Activated CD4-positive, alpha-beta T cell treated with anti-CD3 and anti-CD28 coated beads for 36 hours (primary cell): Measurements from ENCODE around the gene DGCR8. TPM values are rescaled to one million over a fixed set of nuclear protein-coding genes. Genes with fewer than 3 reads are reported as not detected.
A peak's percentile ranks its signal among the peaks of the same experiment; 100 is the strongest.

ENCODE experiments used
- ATAC-seq: fragments of 200-7000 bp; cut with Tn5 transposase; one replicate; pipeline ENCODE4 v1.10.0; 2021; ENCODE audit warnings: mild to moderate bottlenecking, moderate library complexity
- CTCF ChIA-PET: fragments of 350-600 bp; sonication (Branson Sonifier 250); formaldehyde crosslinking; loops from one replicate; lab custom pipeline; 2021; ENCODE audit warnings: antibody characterized with exemption; lab: Charles Lee
- POLR2A ChIA-PET: fragments of 350-600 bp; sonication (Branson Sonifier 250); formaldehyde crosslinking; loops from one replicate; lab custom pipeline; 2021; ENCODE audit warnings: antibody characterized with exemption, inconsistent platforms; lab: Charles Lee
- DNase-seq: peaks from one replicate; pipeline ENCODE4 v3.0.0-alpha.2; 2020
- H3K27ac Mint-ChIP-seq: one replicate; pipeline ENCODE4 v1.8.0; 2021; ENCODE audit warnings: mixed read lengths
- H3K27me3 Mint-ChIP-seq: one replicate; pipeline ENCODE4 v1.8.0; 2021; ENCODE audit warnings: mixed read lengths
- H3K36me3 Mint-ChIP-seq: one replicate; pipeline ENCODE4 v1.8.0; 2021; ENCODE audit warnings: low read depth, mixed read lengths
- H3K4me1 Mint-ChIP-seq: one replicate; pipeline ENCODE4 v1.8.0; 2021; ENCODE audit warnings: mixed read lengths
- H3K4me3 Mint-ChIP-seq: one replicate; pipeline ENCODE4 v1.8.0; 2021; ENCODE audit warnings: mild to moderate bottlenecking, moderate library complexity, mixed read lengths
- H3K9me3 Mint-ChIP-seq: one replicate; pipeline ENCODE4 v1.8.0; 2021; ENCODE audit warnings: low read depth, mixed read lengths
- intact Hi-C, 2 experiments: fragments of 100-400 bp; cut with DNase I in 1 of 2; cut with micrococcal nuclease in 1 of 2; formaldehyde crosslinking; loops; one replicate each; pipeline versions ENCODE4 v1.14.2 to v1.15.1; 2022 to 2024; cut with DNase I, micrococcal nuclease
- total RNA-seq, 2 experiments: library from RNA; stranded (reverse); gene quantifications; one replicate each; pipeline ENCODE4 v1.2.3, GENCODE V29; 2021

DGCR8 gene
- total RNA-seq, 2 experiments from 2014 or later = 31.8 to 32.3 TPM

GRCh38 chr22:20076627-20077172 is 3.3 kb upstream of the DGCR8 start:
- H3K27ac Mint-ChIP-seq = no peak overlapping the region
- no peaks in the 10 kb centered on the region for H3K27me3 Mint-ChIP-seq
- no peak overlapping the region for H3K4me3 Mint-ChIP-seq
- H3K36me3 Mint-ChIP-seq = peaks cover 3% of the 10 kb centered on the region
- H3K4me1 Mint-ChIP-seq = peaks cover 6% of the 10 kb centered on the region
- POLR2A ChIA-PET = no interaction called here
- CTCF ChIA-PET = no interaction called here
- no peaks in the 10 kb centered on the region for H3K9me3 Mint-ChIP-seq
- no peak for DNase-seq
- intact Hi-C loops = no loop called here
- no peak for ATAC-seq

- peak; percentile 84 for DNase-seq
- CTCF ChIA-PET = no interaction called here
- Mint-ChIP-seq H3K4me1 (peaks cover 37% of the 10 kb centered on the region), H3K27ac (peak overlapping the region; percentile 76), H3K9me3 (no peaks in the 10 kb centered on the region), H3K36me3 (peaks cover 7% of the 10 kb centered on the region), H3K4me3 (peak overlapping the region; percentile 88), H3K27me3 (no peaks in the 10 kb centered on the region)
- ATAC-seq = peak; percentile 76
- intact Hi-C loops = loop anchor here (1.0 to 2.0 kb wide), 9 partner anchors 20 to 240 kb away; partner anchors contain the start of genes TRMT2A (in 2 of the 2), ARVCF (in 1 of the 2), DGCR6L (in 1 of the 2) and TANGO2 (in 1 of the 2)
- POLR2A ChIA-PET = no interaction called here
Observed at GRCh38 chr22:20080445-20080775, 369 bp downstream of the DGCR8 start.

DNA sequence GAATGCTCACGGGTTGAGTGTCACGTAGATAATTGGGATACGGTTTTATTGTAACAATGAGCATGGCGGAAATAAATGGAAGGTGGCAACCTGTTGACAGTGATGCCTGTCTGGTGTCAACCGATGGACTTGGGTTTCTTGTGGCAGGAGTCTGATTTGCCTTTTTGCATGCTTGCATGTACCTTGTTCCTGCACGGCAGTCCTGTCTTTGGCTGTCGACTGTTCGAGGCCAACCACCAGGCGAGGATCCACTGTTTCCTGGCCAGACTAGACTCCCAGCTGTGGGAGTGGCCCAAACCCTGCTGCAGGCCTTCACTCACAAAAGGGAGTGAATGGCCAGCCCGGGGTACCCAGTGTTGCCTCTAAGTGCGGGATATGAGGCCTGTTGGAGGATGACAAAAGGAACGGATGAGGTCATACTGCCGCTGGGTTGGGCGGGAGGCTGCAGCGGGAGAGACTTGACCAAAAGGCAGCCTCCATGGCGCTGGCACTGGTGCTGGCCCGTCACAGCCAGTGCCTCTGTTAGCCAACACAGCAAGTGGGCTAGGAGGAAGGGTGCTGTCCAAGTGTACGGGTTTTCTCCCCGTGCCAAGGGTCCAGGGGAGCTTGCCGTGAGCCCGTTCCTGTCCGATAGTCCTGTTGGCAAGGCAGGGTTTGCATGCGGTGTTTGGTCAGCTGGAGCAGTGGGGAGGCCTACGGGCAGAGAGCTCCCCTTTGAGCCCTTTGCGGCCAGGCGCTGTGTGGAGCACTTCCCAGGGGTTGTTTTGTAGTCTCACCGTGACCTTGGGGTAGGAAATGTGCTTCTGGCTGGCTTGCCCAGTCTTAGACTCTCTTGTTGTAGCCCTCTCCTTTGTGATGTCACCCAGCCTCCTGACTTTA is 974 bp downstream of the DGCR8 start:
- ChIA-PET POLR2A (interaction anchor here (0.7 kb wide), 1 partner anchor 65 kb away, joined by 3 read pairs; no protein-coding TSS in a partner anchor), CTCF (interaction anchor here (0.6 to 0.8 kb wide), 3 partner anchors 10 to 20 kb away, joined by 3 to 4 read pairs (median 3); no protein-coding TSS in a partner anchor)
- Mint-ChIP-seq H3K27ac (peak overlapping the region; percentile 76), H3K4me1 (peaks cover 37% of the 10 kb centered on the region), H3K9me3 (no peaks in the 10 kb centered on the region), H3K36me3 (peaks cover 9% of the 10 kb centered on the region), H3K4me3 (peak overlapping the region; percentile 88), H3K27me3 (no peaks in the 10 kb centered on the region)
- DNase-seq (peak; percentile 45), ATAC-seq (no peak)
- intact Hi-C loops = loop anchor here (1.0 to 2.0 kb wide), 9 partner anchors 19 to 239 kb away; partner anchors contain the start of genes TRMT2A (in 2 of the 2), ARVCF (in 1 of the 2), DGCR6L (in 1 of the 2) and TANGO2 (in 1 of the 2)

DNA sequence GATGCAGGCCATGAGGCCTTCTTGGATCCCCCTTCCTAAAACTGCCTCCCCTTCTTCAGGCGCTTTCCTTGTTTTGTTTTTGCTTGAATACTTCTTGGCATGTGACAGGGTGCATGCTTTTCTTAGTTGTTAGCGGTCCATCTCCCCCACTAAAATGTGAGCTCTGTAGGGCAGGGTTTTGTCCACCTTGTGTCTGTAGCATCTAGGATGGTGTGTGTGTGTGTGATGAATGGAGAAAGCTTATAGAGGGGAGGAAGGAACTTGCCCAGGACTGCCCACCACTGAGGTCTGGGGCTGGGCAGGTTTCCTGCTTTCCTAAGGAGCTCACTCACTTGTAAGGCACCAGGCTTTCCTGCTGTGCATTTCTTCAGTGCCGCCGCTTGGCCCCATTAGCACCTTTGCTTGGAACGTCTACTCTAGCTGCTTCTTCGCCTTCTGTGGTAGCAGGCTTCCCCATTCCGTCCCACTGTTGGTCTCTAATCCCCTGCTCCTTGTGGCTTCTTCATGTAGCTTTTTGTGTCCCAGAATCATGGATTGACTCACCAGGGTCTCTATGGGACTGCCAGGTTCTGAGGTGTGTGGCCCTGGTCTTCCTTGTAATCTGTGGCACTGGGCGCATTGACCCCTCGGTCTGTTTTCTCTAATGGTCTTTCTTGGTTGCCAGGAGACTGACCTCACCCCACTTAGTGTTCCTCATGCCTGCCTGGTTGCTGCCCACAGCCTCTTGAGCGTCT is 3.3 kb downstream of the DGCR8 start:
- no peak for ATAC-seq
- CTCF ChIA-PET = interaction anchor here (0.6 to 0.8 kb wide), 3 partner anchors 14 to 424 kb away, joined by 3 read pairs; no protein-coding TSS in a partner anchor
- H3K27ac Mint-ChIP-seq = peak overlapping the region; percentile 3
- H3K27me3 Mint-ChIP-seq = no peaks in the 10 kb centered on the region
- peaks cover 37% of the 10 kb centered on the region for H3K4me1 Mint-ChIP-seq
- POLR2A ChIA-PET = interaction anchor here (0.6 to 1.2 kb wide), 2 partner anchors 17 to 18 kb away, joined by 3 to 4 read pairs; no protein-coding TSS in a partner anchor
- no peak for DNase-seq
- no peaks in the 10 kb centered on the region for H3K9me3 Mint-ChIP-seq
- H3K36me3 Mint-ChIP-seq = peaks cover 28% of the 10 kb centered on the region
- no peak overlapping the region for H3K4me3 Mint-ChIP-seq
- intact Hi-C loops = no loop called here

DNA sequence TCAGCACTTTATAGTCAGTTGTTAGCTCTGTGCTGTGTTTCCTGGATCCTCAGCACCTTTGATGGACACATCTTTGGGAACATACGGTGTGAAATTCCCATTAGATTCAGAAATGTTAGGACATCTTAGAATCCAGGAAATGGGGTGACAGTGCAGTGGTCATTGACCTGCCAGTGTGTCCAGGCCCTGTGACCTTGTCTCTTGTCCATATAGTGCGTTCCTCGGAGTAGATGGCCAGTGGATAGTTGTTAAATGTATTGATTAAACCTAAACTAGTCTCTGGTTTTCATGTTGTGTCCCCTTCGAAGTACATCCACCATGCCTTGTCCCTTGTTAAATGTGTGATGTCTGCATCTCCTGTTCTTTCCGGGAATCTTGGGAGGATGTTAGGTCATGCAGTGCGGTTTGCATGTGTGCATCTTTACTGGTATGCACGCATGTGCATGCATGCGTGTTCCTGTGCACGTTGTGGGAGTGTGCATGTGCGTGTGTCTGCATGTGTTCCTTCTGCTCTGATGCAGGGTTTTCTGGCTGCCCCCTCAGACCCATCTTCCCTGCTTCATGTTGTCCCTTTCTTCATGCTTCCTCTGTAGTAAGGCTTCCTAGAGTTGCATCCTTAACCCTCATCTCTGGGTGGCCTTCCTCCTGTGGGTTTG is 4.0 kb downstream of the DGCR8 start:
- ChIA-PET CTCF (interaction anchor here (0.6 kb wide), 1 partner anchor 125 kb away, joined by 3 read pairs; no protein-coding TSS in a partner anchor), POLR2A (interaction anchor here (1.2 kb wide), 1 partner anchor 17 kb away, joined by 3 read pairs; no protein-coding TSS in a partner anchor)
- intact Hi-C loops = no loop called here
- H3K4me1 Mint-ChIP-seq = peaks cover 37% of the 10 kb centered on the region
- DNase-seq = no peak
- H3K9me3 Mint-ChIP-seq = no peaks in the 10 kb centered on the region
- no peaks in the 10 kb centered on the region for H3K27me3 Mint-ChIP-seq
- peaks cover 33% of the 10 kb centered on the region for H3K36me3 Mint-ChIP-seq
- no peak for ATAC-seq
- no peak overlapping the region for H3K27ac Mint-ChIP-seq
- H3K4me3 Mint-ChIP-seq = no peak overlapping the region

- H3K36me3 Mint-ChIP-seq = peaks cover 40% of the 10 kb centered on the region
- ChIA-PET POLR2A (no interaction called here), CTCF (interaction anchor here (0.8 kb wide), 1 partner anchor 120 kb away, joined by 3 read pairs; no protein-coding TSS in a partner anchor)
- H3K4me1 Mint-ChIP-seq = peaks cover 37% of the 10 kb centered on the region
- DNase-seq (peak; percentile 60), ATAC-seq (peak; percentile 25)
- no peak overlapping the region for H3K4me3 Mint-ChIP-seq
- no peak overlapping the region for H3K27ac Mint-ChIP-seq
- no peaks in the 10 kb centered on the region for H3K27me3 Mint-ChIP-seq
- intact Hi-C loops = no loop called here
- H3K9me3 Mint-ChIP-seq = no peaks in the 10 kb centered on the region
Observed at GRCh38 chr22:20084547-20085413, 4.7 kb downstream of the DGCR8 start.

DNA sequence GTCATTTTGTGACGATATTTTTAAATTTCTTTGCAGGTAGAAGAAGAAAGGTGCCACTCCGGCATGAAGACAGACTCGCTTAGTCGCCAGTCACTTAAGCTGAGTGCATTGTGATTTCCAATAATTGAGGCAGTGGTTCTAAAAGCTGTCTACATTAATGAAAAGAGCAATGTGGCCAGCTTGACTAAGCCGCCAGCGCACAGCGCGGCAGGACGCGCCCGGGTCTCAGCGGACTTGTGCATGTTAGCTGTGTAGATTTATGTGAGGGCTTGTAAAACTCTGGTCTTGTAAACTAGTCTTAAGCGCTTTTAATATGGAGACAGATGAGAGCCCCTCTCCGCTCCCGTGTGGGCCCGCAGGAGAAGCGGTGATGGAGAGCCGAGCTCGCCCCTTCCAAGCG is 5.6 kb downstream of the DGCR8 start:
- Mint-ChIP-seq H3K27ac (no peak overlapping the region), H3K36me3 (peaks cover 46% of the 10 kb centered on the region), H3K27me3 (no peaks in the 10 kb centered on the region), H3K4me3 (no peak overlapping the region), H3K9me3 (no peaks in the 10 kb centered on the region), H3K4me1 (peaks cover 40% of the 10 kb centered on the region)
- intact Hi-C loops = no loop called here
- CTCF ChIA-PET = interaction anchor here (1.0 to 1.2 kb wide), 2 partner anchors 16 to 19 kb away, joined by 3 read pairs; no protein-coding TSS in a partner anchor
- no peak for ATAC-seq
- no peak for DNase-seq
- POLR2A ChIA-PET = no interaction called here

DNA sequence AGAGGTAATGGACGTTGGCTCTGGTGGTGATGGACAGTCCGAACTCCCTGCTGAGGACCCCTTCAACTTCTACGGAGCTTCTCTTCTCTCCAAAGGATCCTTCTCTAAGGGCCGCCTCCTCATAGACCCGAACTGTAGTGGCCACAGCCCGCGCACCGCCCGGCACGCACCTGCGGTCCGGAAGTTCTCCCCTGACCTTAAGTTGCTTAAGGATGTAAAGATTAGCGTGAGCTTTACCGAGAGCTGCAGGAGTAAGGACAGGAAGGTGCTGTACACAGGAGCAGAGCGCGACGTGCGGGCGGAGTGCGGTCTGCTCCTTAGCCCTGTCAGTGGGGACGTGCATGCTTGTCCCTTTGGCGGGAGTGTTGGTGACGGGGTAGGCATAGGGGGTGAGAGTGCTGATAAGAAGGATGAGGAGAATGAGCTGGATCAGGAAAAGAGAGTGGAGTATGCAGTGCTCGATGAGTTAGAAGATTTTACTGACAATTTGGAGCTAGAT is 6.1 kb downstream of the DGCR8 start:
- Mint-ChIP-seq H3K27me3 (no peaks in the 10 kb centered on the region), H3K36me3 (peaks cover 49% of the 10 kb centered on the region), H3K4me1 (peaks cover 38% of the 10 kb centered on the region), H3K9me3 (no peaks in the 10 kb centered on the region), H3K27ac (no peak overlapping the region), H3K4me3 (no peak overlapping the region)
- ATAC-seq (no peak), DNase-seq (no peak)
- POLR2A ChIA-PET = interaction anchor here (0.7 kb wide), 1 partner anchor 121 kb away, joined by 4 read pairs; no protein-coding TSS in a partner anchor
- intact Hi-C loops = no loop called here
- CTCF ChIA-PET = interaction anchor here (0.5 to 1.2 kb wide), 4 partner anchors 14 to 237 kb away, joined by 3 read pairs; no protein-coding TSS in a partner anchor

- intact Hi-C loops = no loop called here
- Mint-ChIP-seq H3K36me3 (peaks cover 51% of the 10 kb centered on the region), H3K27me3 (no peaks in the 10 kb centered on the region), H3K27ac (no peak overlapping the region), H3K4me1 (peaks cover 34% of the 10 kb centered on the region), H3K9me3 (no peaks in the 10 kb centered on the region), H3K4me3 (no peak overlapping the region)
- ChIA-PET CTCF (interaction anchor here (0.6 to 1.2 kb wide), 4 partner anchors 13 to 30 kb away, joined by 3 read pairs; partner anchors contain the start of gene TRMT2A), POLR2A (interaction anchor here (0.7 kb wide), 1 partner anchor 121 kb away, joined by 4 read pairs; no protein-coding TSS in a partner anchor)
- ATAC-seq (no peak), DNase-seq (no peak)
Observed at GRCh38 chr22:20086763-20087162, 6.7 kb downstream of the DGCR8 start.
